Measurements from ENCODE around the gene CNTFR.
A peak's percentile ranks its signal among the peaks of the same experiment; 100 is the strongest.

The CNTFR gene

DNA sequence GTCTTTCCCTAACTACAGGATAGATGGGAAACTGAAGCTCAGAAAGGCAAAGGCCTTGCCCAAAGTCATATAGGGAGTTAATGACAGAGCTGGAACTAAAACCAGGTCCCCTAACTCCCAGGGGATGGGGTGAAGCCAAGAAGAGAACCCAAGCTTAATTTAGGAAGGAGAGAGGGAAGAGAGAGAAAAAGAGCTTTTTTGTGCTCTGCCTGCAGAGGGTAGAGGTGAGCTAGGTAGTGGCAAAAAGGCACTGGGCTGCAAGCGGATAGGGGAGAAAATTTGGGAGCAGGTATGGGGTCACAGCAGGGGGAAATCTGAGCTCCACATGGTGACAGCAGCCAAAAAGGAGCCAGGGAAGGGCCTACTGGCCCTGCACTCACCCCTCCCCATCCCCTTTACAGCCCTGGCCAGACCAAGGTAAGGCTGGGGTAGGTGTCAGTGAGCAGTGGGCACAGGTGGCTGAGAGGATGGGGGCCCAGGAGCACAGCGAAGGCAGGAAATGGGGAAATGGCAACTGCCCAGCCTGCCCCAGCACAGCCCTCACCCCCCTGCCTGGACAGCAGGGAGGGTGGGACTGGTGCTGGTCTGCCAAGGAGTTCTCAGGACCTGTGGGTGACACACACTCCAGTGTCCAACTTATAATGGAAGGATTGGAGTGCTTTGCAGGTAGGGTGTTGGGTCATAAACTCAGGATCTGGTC is 70.1 kb downstream of the CNTFR start:
- TF ChIP-seq, protein P1, sequence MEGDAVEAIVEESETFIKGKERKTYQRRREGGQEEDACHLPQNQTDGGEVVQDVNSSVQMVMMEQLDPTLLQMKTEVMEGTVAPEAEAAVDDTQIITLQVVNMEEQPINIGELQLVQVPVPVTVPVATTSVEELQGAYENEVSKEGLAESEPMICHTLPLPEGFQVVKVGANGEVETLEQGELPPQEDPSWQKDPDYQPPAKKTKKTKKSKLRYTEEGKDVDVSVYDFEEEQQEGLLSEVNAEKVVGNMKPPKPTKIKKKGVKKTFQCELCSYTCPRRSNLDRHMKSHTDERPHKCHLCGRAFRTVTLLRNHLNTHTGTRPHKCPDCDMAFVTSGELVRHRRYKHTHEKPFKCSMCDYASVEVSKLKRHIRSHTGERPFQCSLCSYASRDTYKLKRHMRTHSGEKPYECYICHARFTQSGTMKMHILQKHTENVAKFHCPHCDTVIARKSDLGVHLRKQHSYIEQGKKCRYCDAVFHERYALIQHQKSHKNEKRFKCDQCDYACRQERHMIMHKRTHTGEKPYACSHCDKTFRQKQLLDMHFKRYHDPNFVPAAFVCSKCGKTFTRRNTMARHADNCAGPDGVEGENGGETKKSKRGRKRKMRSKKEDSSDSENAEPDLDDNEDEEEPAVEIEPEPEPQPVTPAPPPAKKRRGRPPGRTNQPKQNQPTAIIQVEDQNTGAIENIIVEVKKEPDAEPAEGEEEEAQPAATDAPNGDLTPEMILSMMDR (IDR thresholded peaks at IDR 0.05; ENCODE audit: low read depth, low read length) = peak; percentile 23; the same call in 1 of the 2 replicates
- no peaks in the 10 kb centered on the region for H3K27me3 ChIP-seq
- no peak for DNase-seq
- H3K36me3 ChIP-seq = no peaks in the 10 kb centered on the region
- no peak overlapping the region for H3K4me3 ChIP-seq (ENCODE audit: low read depth, low read length)
- no peaks in the 10 kb centered on the region for H3K9me3 ChIP-seq
- H3K4me1 ChIP-seq = no peaks in the 10 kb centered on the region; the same call in 1 of the 2 replicates

DNA sequence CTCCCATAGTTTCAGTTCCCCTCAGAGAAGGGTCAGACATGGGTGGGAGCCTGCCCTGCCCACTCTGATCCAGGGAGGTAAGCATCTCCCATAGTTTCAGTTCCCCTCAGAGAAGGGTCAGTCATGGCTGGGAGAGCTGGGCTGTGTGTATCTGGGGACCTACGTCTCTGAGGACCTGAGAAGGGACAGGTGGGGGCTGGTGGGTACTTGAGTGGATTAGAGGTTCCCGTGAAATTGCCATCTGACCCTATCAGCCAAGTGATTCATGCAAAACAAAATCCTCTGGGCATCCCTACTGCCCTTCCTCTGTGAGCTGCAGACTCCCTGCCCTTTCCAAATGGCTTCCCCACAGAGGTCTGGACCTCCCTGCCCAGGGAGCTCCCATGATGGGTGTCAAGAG is 70.6 kb downstream of the CNTFR start:
- no peaks in the 10 kb centered on the region for H3K36me3 ChIP-seq
- no peak overlapping the region for H3K4me3 ChIP-seq (ENCODE audit: low read depth, low read length)
- no peaks in the 10 kb centered on the region for H3K9me3 ChIP-seq
- H3K4me1 ChIP-seq = no peaks in the 10 kb centered on the region; the same call in 1 of the 2 replicates
- no peaks in the 10 kb centered on the region for H3K27me3 ChIP-seq
- DNase-seq = no peak
- TF ChIP-seq, protein P1 (IDR thresholded peaks at IDR 0.05; ENCODE audit: low read depth, low read length) = no peak

DNA sequence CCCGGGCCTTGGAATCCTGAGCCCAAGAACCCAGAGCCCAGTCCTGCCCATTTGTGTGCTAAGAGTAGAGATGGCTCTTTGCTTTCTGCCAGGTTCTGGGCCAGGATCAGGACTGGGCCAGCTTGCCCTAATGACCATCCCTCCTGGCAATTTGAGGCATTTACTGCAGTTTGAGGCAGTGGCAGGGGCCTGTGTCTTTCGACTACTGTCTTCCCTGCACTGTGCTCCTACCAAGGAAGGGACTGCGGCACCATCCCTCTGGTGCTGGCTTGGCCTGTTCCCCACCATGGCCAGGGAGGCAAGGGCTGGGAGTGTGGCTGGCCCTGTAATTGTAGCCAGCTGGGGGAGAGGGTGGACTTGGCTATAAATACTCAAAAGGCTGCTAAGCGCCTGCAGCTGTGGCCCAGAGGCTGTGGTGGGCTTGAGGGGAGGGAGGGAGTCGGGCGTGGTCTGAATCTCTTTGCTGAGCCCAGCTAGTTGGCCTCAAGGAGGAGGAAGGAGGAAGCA is 71.4 kb downstream of the CNTFR start:
- Histone ChIP-seq H3K9me3 (no peaks in the 10 kb centered on the region), H3K36me3 (no peaks in the 10 kb centered on the region), H3K27me3 (no peaks in the 10 kb centered on the region), H3K4me1 (peaks cover 7% of the 10 kb centered on the region), H3K4me3 (ENCODE audit: low read depth, low read length) (no peak overlapping the region)
- TF ChIP-seq, protein P1 (IDR thresholded peaks at IDR 0.05; ENCODE audit: low read depth, low read length) = no peak
- no peak for DNase-seq

DNA sequence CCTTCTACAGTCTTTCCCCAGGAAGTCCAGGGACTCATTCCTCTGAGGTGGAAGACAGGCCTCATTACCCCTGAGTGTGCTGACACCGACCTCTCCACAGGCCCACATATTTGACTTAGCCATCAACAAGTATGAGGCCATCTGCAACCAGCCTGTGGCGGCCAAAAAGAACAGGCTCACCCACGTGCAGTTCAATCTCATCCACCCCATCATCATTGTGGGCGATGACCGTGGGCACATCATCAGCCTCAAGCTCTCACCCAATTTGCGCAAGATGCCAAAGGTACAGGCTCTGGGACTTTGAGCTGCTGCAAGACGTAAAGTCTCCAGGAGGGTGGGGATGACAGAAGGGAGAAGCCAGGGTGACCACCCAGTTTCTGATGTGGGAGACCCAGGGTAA is 72.3 kb downstream of the CNTFR start:
- Histone ChIP-seq H3K4me1 (peaks cover 11% of the 10 kb centered on the region), H3K4me3 (ENCODE audit: low read depth, low read length) (no peak overlapping the region), H3K9me3 (no peaks in the 10 kb centered on the region), H3K36me3 (no peaks in the 10 kb centered on the region), H3K27me3 (no peaks in the 10 kb centered on the region)
- DNase-seq = no peak
- TF ChIP-seq, protein P1 (IDR thresholded peaks at IDR 0.05; ENCODE audit: low read depth, low read length) = no peak

DNA sequence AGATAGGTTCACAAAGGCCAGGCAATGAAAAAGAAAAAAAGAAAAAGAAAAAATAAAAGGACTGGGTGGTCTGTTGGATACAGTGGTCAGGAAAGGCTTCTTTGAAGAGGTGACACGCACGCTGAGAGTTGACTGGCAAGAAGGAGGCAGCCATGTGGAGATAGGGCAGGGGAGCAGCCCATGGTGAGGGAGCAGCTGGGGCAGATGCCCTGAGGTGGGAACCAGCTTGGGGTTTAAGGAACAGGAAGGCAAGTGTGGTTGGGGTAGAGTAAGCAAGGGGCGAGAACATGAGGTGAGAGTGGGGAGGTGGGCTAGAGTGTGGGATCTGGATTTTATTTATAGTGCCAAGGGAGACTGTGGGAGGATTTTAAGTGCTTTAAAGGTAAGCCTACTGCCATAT is 73.6 kb downstream of the CNTFR start:
- Histone ChIP-seq H3K27me3 (no peaks in the 10 kb centered on the region), H3K9me3 (no peaks in the 10 kb centered on the region), H3K36me3 (no peaks in the 10 kb centered on the region), H3K4me3 (ENCODE audit: low read depth, low read length) (no peak overlapping the region), H3K4me1 (peaks cover 11% of the 10 kb centered on the region)
- DNase-seq = no peak
- TF ChIP-seq, protein P1 (IDR thresholded peaks at IDR 0.05; ENCODE audit: low read depth, low read length) = no peak

DNA sequence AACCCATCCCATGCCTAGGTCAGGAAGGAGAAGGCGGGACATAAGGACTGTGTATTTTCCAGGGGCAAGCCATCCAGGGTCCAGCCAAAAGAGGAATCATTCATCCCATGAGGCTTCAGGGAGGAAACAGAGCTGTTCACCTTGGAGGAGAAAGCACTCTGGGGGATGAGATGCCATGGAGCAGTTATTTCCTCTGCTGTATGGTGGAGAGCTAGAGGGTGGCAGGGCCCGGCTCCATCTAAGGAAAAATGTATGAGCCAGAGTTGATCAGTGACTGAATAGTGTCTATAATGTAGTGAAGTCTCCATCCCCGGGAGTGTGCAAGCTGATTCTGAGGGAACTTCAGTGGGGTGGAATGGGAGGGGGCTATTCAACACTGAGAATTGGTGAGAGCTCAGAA is 74.7 kb downstream of the CNTFR start:
- Histone ChIP-seq H3K27me3 (no peaks in the 10 kb centered on the region), H3K9me3 (no peaks in the 10 kb centered on the region), H3K4me1 (peaks cover 11% of the 10 kb centered on the region), H3K36me3 (no peaks in the 10 kb centered on the region), H3K4me3 (ENCODE audit: low read depth, low read length) (no peak overlapping the region)
- TF ChIP-seq, protein P1 (IDR thresholded peaks at IDR 0.05; ENCODE audit: low read depth, low read length) = no peak
- no peak for DNase-seq

All from BE2C (cell line).